SK-N-SH (cell line): ENCODE results near the gene MYORG.

Source experiments
- CHD2 ChIP-seq: fragments of 150-350 bp; IDR thresholded peaks from 2 replicates; pipeline ENCODE4 v1.6.1; 2018; ENCODE audit warnings: low read length; ENCODE audit not compliant: partially characterized antibody
- GABPA ChIP-seq: IDR thresholded peaks from 2 replicates; pipeline ENCODE4 v1.4.0; 2012; ENCODE audit warnings: low read depth, mild to moderate bottlenecking
- POLR2AphosphoS5 ChIP-seq: IDR thresholded peaks from 2 replicates; pipeline ENCODE4 v1.6.1; 2012; ENCODE audit warnings: low read depth, low read length
- RAD21 ChIP-seq: IDR thresholded peaks from 2 replicates; pipeline ENCODE4 v1.6.1; 2012; ENCODE audit warnings: mild to moderate bottlenecking, low read length
- SIN3A ChIP-seq: IDR thresholded peaks from 2 replicates; pipeline ENCODE4 v1.6.1; 2012; ENCODE audit warnings: low read depth, mild to moderate bottlenecking, low read length, moderate library complexity, borderline replicate concordance
- YY1 ChIP-seq: IDR thresholded peaks from 2 replicates; pipeline ENCODE4 v1.4.0; 2012; ENCODE audit warnings: low read depth, mild to moderate bottlenecking
- TF ChIP-seq, protein P1 (sequence below): fragments of 200-600 bp; sonication (generic); IDR thresholded peaks from 2 replicates; pipeline ENCODE4 v1.6.1; 2017; ENCODE audit warnings: antibody characterized with exemption, mild to moderate bottlenecking, moderate library complexity
- TF ChIP-seq, protein P2 (sequence below): fragments of 150-350 bp; IDR thresholded peaks from 2 replicates; pipeline ENCODE4 v1.6.1; 2017; ENCODE audit warnings: antibody characterized with exemption, low read length, low read depth, borderline replicate concordance
- TF ChIP-seq, protein P3 (sequence below): IDR thresholded peaks from 2 replicates; pipeline ENCODE4 v1.6.1; 2012; ENCODE audit warnings: mild to moderate bottlenecking, low read depth, low read length, moderate library complexity
- TF ChIP-seq, protein P4 (sequence below): IDR thresholded peaks from 2 replicates; pipeline ENCODE4 v1.4.0; 2012; ENCODE audit warnings: low read depth, borderline replicate concordance

DNA sequence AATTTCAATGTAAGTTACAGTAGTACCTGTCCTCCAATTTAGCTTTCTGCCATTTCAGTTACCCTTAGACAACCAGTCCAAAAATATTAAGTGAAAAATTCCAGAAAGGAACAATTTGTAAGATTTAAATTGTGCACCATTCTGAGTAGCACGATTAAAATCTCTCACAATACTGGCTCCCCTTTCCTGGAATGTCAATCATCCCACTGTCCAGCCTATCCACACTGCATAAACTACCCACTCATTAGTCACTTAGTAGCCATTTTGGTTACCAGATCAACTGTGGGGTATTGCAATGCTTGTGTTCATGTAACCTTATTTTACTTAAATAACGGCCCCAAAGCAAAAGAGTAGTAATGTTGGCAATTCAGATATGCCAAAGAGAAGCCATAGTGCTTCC lies 59.3 kb downstream of the MYORG start:
- TF ChIP-seq, protein P1, sequence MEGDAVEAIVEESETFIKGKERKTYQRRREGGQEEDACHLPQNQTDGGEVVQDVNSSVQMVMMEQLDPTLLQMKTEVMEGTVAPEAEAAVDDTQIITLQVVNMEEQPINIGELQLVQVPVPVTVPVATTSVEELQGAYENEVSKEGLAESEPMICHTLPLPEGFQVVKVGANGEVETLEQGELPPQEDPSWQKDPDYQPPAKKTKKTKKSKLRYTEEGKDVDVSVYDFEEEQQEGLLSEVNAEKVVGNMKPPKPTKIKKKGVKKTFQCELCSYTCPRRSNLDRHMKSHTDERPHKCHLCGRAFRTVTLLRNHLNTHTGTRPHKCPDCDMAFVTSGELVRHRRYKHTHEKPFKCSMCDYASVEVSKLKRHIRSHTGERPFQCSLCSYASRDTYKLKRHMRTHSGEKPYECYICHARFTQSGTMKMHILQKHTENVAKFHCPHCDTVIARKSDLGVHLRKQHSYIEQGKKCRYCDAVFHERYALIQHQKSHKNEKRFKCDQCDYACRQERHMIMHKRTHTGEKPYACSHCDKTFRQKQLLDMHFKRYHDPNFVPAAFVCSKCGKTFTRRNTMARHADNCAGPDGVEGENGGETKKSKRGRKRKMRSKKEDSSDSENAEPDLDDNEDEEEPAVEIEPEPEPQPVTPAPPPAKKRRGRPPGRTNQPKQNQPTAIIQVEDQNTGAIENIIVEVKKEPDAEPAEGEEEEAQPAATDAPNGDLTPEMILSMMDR = no peak
- TF ChIP-seq POLR2AphosphoS5 (no peak), CHD2 (no peak), GABPA (no peak), RAD21 (no peak), YY1 (no peak), SIN3A (no peak)
- TF ChIP-seq, protein P2, sequence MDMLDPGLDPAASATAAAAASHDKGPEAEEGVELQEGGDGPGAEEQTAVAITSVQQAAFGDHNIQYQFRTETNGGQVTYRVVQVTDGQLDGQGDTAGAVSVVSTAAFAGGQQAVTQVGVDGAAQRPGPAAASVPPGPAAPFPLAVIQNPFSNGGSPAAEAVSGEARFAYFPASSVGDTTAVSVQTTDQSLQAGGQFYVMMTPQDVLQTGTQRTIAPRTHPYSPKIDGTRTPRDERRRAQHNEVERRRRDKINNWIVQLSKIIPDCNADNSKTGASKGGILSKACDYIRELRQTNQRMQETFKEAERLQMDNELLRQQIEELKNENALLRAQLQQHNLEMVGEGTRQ = no peak
- TF ChIP-seq, protein P3, sequence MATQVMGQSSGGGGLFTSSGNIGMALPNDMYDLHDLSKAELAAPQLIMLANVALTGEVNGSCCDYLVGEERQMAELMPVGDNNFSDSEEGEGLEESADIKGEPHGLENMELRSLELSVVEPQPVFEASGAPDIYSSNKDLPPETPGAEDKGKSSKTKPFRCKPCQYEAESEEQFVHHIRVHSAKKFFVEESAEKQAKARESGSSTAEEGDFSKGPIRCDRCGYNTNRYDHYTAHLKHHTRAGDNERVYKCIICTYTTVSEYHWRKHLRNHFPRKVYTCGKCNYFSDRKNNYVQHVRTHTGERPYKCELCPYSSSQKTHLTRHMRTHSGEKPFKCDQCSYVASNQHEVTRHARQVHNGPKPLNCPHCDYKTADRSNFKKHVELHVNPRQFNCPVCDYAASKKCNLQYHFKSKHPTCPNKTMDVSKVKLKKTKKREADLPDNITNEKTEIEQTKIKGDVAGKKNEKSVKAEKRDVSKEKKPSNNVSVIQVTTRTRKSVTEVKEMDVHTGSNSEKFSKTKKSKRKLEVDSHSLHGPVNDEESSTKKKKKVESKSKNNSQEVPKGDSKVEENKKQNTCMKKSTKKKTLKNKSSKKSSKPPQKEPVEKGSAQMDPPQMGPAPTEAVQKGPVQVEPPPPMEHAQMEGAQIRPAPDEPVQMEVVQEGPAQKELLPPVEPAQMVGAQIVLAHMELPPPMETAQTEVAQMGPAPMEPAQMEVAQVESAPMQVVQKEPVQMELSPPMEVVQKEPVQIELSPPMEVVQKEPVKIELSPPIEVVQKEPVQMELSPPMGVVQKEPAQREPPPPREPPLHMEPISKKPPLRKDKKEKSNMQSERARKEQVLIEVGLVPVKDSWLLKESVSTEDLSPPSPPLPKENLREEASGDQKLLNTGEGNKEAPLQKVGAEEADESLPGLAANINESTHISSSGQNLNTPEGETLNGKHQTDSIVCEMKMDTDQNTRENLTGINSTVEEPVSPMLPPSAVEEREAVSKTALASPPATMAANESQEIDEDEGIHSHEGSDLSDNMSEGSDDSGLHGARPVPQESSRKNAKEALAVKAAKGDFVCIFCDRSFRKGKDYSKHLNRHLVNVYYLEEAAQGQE = no peak
- TF ChIP-seq, protein P4, sequence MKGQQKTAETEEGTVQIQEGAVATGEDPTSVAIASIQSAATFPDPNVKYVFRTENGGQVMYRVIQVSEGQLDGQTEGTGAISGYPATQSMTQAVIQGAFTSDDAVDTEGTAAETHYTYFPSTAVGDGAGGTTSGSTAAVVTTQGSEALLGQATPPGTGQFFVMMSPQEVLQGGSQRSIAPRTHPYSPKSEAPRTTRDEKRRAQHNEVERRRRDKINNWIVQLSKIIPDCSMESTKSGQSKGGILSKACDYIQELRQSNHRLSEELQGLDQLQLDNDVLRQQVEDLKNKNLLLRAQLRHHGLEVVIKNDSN = no peak
